Skeletal muscle satellite cell (primary cell): ENCODE results near the gene DPM3.

Experiments
- H3K27me3 ChIP-seq: 2 replicates; pipeline ENCODE4 v1.7.0; 2013; ENCODE audit warnings: low read length; ENCODE audit not compliant: control insufficient read depth, insufficient read depth
- H3K36me3 ChIP-seq: 2 replicates; pipeline ENCODE4 v1.7.0; 2013; ENCODE audit warnings: mild to moderate bottlenecking, control low read depth, low read length; ENCODE audit not compliant: insufficient read depth
- H3K4me1 ChIP-seq: 2 replicates; pipeline ENCODE4 v1.7.0; 2013; ENCODE audit warnings: low read length; ENCODE audit not compliant: control insufficient read depth, insufficient read depth
- H3K4me2 ChIP-seq: 2 replicates; pipeline ENCODE4 v1.7.0; 2013; ENCODE audit warnings: mild to moderate bottlenecking, low read length
- H3K4me3 ChIP-seq: 2 replicates; pipeline ENCODE4 v1.7.0; 2013; ENCODE audit warnings: low read length
- H3K9ac ChIP-seq: 2 replicates; pipeline ENCODE4 v1.7.0; 2013; ENCODE audit warnings: mild to moderate bottlenecking, low read depth, low read length, moderate library complexity
- H3K9me3 ChIP-seq: replicated peaks from 2 replicates; pipeline ENCODE4 v1.7.0; 2013; ENCODE audit warnings: mild to moderate bottlenecking, control low read depth, low read length

DPM3 gene

DNA sequence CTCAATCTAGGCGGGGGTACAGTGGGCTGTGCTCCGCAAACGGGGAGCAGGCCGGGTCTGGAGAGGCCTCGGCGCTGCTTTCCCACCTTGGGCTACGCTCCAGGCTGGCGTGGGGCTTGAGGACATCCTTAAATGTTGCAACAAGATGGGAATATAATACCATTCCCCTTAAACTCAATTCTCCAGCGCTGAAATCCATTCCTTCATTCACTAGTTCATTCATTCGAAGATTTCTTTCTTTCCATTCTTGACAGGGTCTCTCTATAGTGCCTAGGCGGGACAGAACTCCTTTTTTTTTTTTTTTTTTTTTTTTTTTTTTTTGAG lies 261 bp upstream of the DPM3 start:
- peaks cover 15% of the 10 kb centered on the region for H3K4me1 ChIP-seq
- H3K27me3 ChIP-seq: peaks cover 14% of the 10 kb centered on the region
- H3K4me3 ChIP-seq: peak overlapping the region; percentile 88
- H3K4me2 ChIP-seq: peak overlapping the region; percentile 85
- peak overlapping the region; percentile 88 for H3K9ac ChIP-seq
- no peaks in the 10 kb centered on the region for H3K9me3 ChIP-seq
- peaks cover 4% of the 10 kb centered on the region for H3K36me3 ChIP-seq

DNA sequence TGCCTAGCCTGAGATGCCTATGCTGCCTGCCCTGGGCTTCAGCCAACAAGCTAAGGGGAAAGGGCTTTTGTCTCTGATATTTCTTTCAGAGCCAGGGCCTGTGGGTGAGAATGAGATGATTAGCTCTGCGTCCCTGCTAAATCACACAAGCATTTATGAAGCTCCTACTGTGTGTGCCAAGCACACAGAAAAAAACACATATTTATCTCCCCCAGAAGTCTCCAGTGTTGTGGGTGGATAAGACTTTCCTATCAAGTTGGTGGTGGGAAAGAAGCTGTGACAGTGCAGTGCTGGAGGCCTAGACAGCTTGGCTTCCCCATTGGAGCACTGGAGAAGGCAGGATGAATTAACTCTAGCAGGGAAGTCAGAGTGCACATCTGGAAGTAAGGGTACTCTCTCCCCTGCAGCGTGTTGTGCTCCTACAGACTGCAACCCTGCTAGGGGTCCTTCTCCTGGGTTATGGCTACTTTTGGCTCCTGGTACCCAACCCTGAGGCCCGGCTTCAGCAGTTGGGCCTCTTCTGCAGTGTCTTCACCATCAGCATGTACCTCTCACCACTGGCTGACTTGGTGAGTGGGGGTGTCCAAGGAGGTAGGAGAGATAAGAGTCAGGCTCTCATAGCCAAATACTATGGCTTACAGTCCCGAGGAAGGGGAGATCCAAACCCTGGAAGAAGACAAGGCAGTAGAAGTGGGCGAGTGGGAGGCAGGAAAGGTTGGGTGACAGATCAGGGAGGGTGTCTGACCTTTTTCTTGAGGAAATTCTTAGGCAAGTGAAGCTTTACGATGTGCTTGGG lies 3.0 kb downstream of the DPM3 start:
- Histone ChIP-seq H3K4me1 (peaks cover 25% of the 10 kb centered on the region), H3K4me2 (peak overlapping the region; percentile 98), H3K4me3 (peak overlapping the region; percentile 90), H3K9ac (peak overlapping the region; percentile 93), H3K36me3 (peaks cover 4% of the 10 kb centered on the region), H3K27me3 (peaks cover 7% of the 10 kb centered on the region), H3K9me3 (no peaks in the 10 kb centered on the region)

DNA sequence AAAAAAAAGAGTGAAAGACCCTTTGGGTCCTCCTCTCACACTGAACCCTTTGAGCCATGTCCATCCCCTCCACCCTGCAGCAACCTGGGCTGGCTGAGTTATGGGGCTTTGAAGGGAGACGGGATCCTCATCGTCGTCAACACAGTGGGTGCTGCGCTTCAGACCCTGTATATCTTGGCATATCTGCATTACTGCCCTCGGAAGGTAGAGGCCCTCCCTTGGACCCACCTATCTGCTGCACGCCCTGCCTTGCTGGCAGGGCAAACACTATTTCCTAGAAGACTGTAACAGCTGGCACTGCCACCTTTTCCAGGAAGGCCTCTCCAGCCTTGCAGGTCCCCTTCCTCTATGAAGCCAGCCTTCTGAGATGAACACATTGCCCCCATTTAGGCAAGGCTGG lies 3.6 kb downstream of the DPM3 start:
- Histone ChIP-seq H3K9ac (peak overlapping the region; percentile 93), H3K4me3 (peak overlapping the region; percentile 90), H3K27me3 (peaks cover 4% of the 10 kb centered on the region), H3K4me1 (peaks cover 25% of the 10 kb centered on the region), H3K4me2 (peak overlapping the region; percentile 98), H3K36me3 (peaks cover 4% of the 10 kb centered on the region), H3K9me3 (no peaks in the 10 kb centered on the region)

DNA sequence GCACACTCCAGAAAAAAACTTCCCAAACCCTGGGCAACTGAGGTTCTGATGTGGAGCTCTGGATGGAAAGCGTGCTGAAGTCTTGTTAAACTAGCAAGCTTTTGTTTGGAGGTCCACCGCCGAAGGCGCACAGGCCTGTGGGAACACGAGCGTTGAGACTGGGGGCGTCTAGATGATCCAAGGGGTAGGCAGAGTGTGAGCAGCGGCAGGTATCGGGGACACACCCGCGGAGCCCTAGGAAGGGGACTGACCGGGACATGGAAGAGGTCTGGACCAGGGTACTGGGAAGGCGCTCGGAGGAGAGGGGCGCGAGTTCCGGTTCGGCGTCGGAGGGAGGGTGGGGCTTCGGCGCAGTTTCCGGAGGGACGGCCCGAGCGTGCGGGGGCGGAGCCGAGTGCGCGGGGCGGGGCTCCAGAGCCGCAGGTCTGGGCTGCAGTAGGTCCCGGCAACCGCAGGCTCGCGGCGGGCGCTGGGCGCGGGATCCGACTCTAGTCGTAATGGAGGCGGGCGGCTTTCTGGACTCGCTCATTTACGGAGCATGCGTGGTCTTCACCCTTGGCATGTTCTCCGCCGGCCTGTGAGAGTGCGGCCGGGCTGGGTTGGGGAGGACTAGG lies 4.8 kb downstream of the DPM3 start, which contains the start of gene SLC50A1:
SLC50A1 (plus strand) TSS at position 438 of the 614 bp plus-strand sequence; CDS start at position 498, 60 bp downstream.
- peaks cover 3% of the 10 kb centered on the region for H3K27me3 ChIP-seq
- H3K36me3 ChIP-seq: peaks cover 4% of the 10 kb centered on the region
- H3K4me1 ChIP-seq: peaks cover 25% of the 10 kb centered on the region
- H3K9ac ChIP-seq: peak within 1 kb of the TSS; percentile 93
- peak within 1 kb of the TSS; percentile 90 for H3K4me3 ChIP-seq
- no peaks in the 10 kb centered on the region for H3K9me3 ChIP-seq
- peak within 1 kb of the TSS; percentile 98 for H3K4me2 ChIP-seq

DNA sequence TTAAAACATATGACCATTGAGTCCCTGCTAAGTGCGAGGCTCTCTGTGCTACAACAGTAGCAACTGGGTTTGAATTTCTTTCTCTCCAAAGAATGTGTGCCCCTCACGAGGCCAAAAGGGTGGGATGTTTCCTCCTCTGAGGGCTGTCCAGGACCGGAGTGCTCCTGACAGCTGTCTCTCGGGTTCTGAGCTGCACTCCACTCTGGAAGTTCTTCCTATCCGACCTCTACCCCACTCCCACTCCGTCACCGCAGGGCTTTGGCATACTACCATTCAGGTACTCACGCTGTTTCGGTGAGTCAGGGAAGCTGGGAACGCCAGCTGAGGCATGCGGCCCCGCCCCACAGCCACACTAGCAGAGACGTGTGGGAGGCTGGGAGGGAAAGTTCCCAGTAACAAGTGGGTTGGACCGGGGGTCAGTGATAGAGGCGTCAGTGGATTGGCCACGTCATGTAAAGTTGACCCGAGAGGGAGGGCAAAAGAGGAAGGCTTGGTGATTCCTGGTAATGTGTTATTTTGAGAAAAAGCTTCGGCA lies 5.4 kb downstream of the DPM3 start:
- Histone ChIP-seq H3K27me3 (peaks cover 4% of the 10 kb centered on the region), H3K9ac (peak overlapping the region; percentile 93), H3K4me3 (peak overlapping the region; percentile 90), H3K4me1 (peaks cover 27% of the 10 kb centered on the region), H3K4me2 (peak overlapping the region; percentile 98), H3K9me3 (no peaks in the 10 kb centered on the region), H3K36me3 (peaks cover 4% of the 10 kb centered on the region)

DNA sequence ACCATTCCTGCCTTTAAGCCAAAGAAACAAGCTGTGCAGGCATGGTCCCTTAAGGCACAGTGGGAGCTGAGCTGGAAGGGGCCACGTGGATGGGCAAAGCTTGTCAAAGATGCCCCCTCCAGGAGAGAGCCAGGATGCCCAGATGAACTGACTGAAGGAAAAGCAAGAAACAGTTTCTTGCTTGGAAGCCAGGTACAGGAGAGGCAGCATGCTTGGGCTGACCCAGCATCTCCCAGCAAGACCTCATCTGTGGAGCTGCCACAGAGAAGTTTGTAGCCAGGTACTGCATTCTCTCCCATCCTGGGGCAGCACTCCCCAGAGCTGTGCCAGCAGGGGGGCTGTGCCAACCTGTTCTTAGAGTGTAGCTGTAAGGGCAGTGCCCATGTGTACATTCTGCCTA lies 6.0 kb downstream of the DPM3 start:
- H3K36me3 ChIP-seq: peaks cover 4% of the 10 kb centered on the region
- H3K27me3 ChIP-seq: peaks cover 9% of the 10 kb centered on the region
- peak overlapping the region; percentile 93 for H3K9ac ChIP-seq
- H3K4me1 ChIP-seq: peaks cover 33% of the 10 kb centered on the region
- H3K9me3 ChIP-seq: no peaks in the 10 kb centered on the region
- peak overlapping the region; percentile 98 for H3K4me2 ChIP-seq
- no peak overlapping the region for H3K4me3 ChIP-seq

DNA sequence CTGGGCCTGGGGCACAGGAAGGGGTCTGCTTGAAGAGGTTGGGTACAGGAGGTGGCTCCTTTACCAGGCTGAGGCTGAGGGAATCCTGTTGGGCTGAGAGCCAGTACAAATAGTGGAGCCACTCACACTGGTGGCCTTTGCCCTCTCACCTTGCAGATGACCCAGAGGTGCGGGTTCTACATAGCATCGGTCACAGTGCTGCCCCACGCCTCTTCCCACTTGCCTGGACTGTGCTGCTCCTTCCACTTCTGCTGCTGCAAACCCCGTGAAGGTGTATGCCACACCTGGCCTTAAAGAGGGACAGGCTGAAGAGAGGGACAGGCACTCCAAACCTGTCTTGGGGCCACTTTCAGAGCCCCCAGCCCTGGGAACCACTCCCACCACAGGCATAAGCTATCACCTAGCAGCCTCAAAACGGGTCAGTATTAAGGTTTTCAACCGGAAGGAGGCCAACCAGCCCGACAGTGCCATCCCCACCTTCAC lies 6.5 kb downstream of the DPM3 start:
- H3K9ac ChIP-seq: no peak overlapping the region
- no peak overlapping the region for H3K4me3 ChIP-seq
- peaks cover 4% of the 10 kb centered on the region for H3K36me3 ChIP-seq
- H3K4me2 ChIP-seq: no peak overlapping the region
- peaks cover 34% of the 10 kb centered on the region for H3K4me1 ChIP-seq
- peaks cover 13% of the 10 kb centered on the region for H3K27me3 ChIP-seq
- H3K9me3 ChIP-seq: no peaks in the 10 kb centered on the region

DNA sequence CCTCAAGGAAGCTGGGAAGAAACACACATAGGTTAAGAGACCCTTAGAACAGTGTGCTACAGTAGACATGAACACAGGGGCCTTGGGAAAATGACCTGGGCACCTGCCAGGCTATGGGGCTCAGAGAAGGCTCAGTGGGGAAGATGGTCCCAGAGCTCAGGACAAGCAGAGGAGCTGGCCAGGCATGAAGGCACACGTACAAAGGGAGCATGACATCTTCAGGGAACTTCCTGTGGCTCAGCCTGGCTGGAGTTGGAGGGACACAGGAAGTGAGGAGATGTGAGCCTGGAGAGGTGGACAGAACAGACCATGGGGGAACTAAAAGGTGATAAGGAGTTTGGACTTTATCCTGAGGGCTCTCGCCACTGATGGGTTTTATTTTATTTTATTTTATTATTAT lies 8.5 kb downstream of the DPM3 start:
- Histone ChIP-seq H3K4me2 (no peak overlapping the region), H3K4me3 (no peak overlapping the region), H3K9me3 (no peaks in the 10 kb centered on the region), H3K36me3 (no peaks in the 10 kb centered on the region), H3K9ac (no peak overlapping the region), H3K27me3 (peaks cover 31% of the 10 kb centered on the region), H3K4me1 (peaks cover 42% of the 10 kb centered on the region)

DNA sequence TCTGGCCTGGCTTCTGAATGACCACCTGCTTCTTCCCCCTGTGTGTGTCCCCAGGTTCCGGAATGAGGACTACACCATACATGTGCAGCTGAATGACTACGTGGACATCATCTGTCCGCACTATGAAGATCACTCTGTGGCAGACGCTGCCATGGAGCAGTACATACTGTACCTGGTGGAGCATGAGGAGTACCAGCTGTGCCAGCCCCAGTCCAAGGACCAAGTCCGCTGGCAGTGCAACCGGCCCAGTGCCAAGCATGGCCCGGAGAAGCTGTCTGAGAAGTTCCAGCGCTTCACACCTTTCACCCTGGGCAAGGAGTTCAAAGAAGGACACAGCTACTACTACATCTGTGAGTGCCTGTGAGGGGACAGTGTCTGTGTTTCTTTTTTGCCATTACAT lies 9.0 kb downstream of the DPM3 start:
- Histone ChIP-seq H3K36me3 (no peaks in the 10 kb centered on the region), H3K27me3 (peaks cover 37% of the 10 kb centered on the region), H3K4me1 (peaks cover 45% of the 10 kb centered on the region), H3K9me3 (no peaks in the 10 kb centered on the region), H3K4me2 (no peak overlapping the region), H3K4me3 (no peak overlapping the region), H3K9ac (no peak overlapping the region)

DNA sequence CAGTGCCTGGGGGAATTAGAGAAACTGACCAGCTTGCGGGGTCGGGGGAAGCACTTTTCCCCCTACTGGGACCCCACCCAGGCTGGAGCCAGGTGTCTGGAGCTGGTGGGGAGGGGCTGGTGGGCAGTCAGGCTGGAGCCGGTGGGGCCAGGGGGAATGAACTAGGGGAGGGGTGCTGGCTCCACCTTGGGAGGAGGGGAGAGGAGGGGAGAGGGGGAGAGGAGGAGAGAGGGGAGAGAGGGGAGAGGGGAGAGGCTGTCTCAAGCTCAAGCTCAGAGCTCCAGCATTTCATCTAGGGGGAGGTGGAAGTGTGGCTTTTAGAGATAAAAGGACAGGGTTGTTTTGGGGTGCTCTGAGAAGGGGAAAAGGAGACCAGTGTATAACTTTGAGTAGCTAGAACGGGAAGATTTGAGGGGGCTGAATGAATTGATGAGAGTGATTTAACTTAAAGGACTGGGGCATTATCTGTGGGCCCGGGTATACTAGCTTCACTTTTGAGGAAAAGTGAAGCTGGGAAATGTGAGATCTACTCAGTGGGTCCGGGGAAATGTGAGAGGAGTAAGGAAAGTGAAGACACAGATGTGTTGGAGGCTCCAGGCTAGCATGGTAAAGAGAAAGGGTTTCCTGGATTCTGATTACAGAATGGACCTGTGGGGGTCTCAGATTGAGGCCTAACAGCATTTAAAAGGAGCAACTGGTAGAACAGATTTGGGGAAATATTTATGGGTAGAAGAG lies 9.9 kb downstream of the DPM3 start:
- Histone ChIP-seq H3K4me3 (no peak overlapping the region), H3K27me3 (peaks cover 45% of the 10 kb centered on the region), H3K4me1 (peaks cover 50% of the 10 kb centered on the region), H3K36me3 (no peaks in the 10 kb centered on the region), H3K9ac (no peak overlapping the region), H3K9me3 (no peaks in the 10 kb centered on the region), H3K4me2 (no peak overlapping the region)

DNA sequence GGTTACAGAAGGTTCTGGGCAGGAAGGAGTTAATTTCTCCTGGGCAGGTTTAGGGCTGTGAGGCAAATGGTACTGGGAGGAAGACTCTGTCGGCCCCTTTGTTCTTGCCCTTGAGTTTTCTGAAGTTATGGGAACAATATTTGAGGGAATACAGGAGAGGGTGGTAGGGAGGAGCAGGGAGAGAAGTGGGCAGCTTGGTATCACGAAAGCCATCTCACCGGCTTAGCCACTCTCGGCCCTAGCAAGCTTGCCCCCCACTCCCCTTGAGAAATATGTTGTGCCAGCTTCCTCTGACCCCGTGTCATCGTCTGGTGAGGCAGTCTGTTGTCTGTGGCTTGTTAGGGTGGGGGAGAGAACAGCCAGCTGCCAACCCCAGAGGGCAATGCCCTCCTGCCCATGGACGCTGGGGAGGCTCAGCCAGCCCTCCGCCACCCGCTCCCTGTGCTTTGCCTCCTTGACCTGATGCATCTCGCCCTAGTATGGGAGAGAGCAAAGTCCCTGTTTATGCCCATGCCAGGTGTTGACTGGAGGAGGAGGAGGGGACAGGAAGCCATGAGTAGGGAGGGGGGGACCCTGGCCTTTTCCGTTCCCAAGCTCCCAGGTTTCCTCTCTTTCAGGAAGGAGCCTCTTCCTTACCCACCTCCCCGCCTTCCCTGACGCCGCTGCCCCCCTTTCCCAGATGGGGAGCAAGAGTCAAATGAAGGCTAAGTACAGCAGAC lies 11.4 kb downstream of the DPM3 start:
- Histone ChIP-seq H3K9me3 (no peaks in the 10 kb centered on the region), H3K36me3 (no peaks in the 10 kb centered on the region), H3K4me1 (peaks cover 40% of the 10 kb centered on the region), H3K9ac (no peak overlapping the region), H3K4me3 (no peak overlapping the region), H3K4me2 (no peak overlapping the region), H3K27me3 (peaks cover 58% of the 10 kb centered on the region)
